Measurements from ENCODE around the gene AGTR1.

- TF ChIP-seq, protein P1, sequence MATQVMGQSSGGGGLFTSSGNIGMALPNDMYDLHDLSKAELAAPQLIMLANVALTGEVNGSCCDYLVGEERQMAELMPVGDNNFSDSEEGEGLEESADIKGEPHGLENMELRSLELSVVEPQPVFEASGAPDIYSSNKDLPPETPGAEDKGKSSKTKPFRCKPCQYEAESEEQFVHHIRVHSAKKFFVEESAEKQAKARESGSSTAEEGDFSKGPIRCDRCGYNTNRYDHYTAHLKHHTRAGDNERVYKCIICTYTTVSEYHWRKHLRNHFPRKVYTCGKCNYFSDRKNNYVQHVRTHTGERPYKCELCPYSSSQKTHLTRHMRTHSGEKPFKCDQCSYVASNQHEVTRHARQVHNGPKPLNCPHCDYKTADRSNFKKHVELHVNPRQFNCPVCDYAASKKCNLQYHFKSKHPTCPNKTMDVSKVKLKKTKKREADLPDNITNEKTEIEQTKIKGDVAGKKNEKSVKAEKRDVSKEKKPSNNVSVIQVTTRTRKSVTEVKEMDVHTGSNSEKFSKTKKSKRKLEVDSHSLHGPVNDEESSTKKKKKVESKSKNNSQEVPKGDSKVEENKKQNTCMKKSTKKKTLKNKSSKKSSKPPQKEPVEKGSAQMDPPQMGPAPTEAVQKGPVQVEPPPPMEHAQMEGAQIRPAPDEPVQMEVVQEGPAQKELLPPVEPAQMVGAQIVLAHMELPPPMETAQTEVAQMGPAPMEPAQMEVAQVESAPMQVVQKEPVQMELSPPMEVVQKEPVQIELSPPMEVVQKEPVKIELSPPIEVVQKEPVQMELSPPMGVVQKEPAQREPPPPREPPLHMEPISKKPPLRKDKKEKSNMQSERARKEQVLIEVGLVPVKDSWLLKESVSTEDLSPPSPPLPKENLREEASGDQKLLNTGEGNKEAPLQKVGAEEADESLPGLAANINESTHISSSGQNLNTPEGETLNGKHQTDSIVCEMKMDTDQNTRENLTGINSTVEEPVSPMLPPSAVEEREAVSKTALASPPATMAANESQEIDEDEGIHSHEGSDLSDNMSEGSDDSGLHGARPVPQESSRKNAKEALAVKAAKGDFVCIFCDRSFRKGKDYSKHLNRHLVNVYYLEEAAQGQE (IDR thresholded peaks at IDR 0.05; ENCODE audit: low read depth, low read length): no peak
- no peak for TF ChIP-seq JUND (IDR thresholded peaks at IDR 0.05; ENCODE audit: low read depth, low read length)
- TF ChIP-seq HDAC2 (IDR thresholded peaks at IDR 0.05): no peak
- TF ChIP-seq POLR2AphosphoS5 (IDR thresholded peaks at IDR 0.05; ENCODE audit: low read length): no peak
- TF ChIP-seq, protein P2, sequence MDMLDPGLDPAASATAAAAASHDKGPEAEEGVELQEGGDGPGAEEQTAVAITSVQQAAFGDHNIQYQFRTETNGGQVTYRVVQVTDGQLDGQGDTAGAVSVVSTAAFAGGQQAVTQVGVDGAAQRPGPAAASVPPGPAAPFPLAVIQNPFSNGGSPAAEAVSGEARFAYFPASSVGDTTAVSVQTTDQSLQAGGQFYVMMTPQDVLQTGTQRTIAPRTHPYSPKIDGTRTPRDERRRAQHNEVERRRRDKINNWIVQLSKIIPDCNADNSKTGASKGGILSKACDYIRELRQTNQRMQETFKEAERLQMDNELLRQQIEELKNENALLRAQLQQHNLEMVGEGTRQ (IDR thresholded peaks at IDR 0.05; ENCODE audit: borderline replicate concordance, low read depth, low read length): no peak
- TF ChIP-seq MXI1 (IDR thresholded peaks at IDR 0.05; ENCODE audit: low read depth, low read length): no peak
- no peak for TF ChIP-seq POLR2AphosphoS2 (IDR thresholded peaks at IDR 0.05; ENCODE audit: low read depth, low read length)
- TF ChIP-seq, protein P3, sequence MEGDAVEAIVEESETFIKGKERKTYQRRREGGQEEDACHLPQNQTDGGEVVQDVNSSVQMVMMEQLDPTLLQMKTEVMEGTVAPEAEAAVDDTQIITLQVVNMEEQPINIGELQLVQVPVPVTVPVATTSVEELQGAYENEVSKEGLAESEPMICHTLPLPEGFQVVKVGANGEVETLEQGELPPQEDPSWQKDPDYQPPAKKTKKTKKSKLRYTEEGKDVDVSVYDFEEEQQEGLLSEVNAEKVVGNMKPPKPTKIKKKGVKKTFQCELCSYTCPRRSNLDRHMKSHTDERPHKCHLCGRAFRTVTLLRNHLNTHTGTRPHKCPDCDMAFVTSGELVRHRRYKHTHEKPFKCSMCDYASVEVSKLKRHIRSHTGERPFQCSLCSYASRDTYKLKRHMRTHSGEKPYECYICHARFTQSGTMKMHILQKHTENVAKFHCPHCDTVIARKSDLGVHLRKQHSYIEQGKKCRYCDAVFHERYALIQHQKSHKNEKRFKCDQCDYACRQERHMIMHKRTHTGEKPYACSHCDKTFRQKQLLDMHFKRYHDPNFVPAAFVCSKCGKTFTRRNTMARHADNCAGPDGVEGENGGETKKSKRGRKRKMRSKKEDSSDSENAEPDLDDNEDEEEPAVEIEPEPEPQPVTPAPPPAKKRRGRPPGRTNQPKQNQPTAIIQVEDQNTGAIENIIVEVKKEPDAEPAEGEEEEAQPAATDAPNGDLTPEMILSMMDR (IDR thresholded peaks at IDR 0.05 in 2 of 3, conservative IDR thresholded peaks at IDR 0.05 in 1 of 3; ENCODE audit: control insufficient read depth in 2 of 3, extremely low read depth in 1 of 3, insufficient read depth in 1 of 3, low read depth in 3 of 3, low read length in 3 of 3): no peak
- TF ChIP-seq MLLT1 (IDR thresholded peaks at IDR 0.05): no peak
- TF ChIP-seq MAX (IDR thresholded peaks at IDR 0.05; ENCODE audit: low read depth, low read length): no peak
- TF ChIP-seq POLR2A (IDR thresholded peaks at IDR 0.05; ENCODE audit: low read depth, low read length): no peak
- no peak for TF ChIP-seq SMAD1 (IDR thresholded peaks at IDR 0.05; ENCODE audit: low read depth, partially characterized antibody)
- TF ChIP-seq KLF5 (IDR thresholded peaks at IDR 0.05; ENCODE audit: partially characterized antibody): no peak
- TF ChIP-seq PBX3 (IDR thresholded peaks at IDR 0.05; ENCODE audit: insufficient replicate concordance, low read depth, low read length): no peak
These were observed 48.4 kb downstream of the AGTR1 start for GRCh38 chr3:148746053-148746452.
